ENCODE results near the gene BCL7B. TPM values are rescaled to one million over a fixed set of nuclear protein-coding genes. Genes with fewer than 3 reads are reported as not detected.
"Not testable (repeated sequence)": the region's sequence is repeated elsewhere in the genome, so short reads cannot be mapped to it uniquely, and the experiment has no call there.

The BCL7B gene
- total RNA-seq, 1 donor = 27.2 TPM

DNA sequence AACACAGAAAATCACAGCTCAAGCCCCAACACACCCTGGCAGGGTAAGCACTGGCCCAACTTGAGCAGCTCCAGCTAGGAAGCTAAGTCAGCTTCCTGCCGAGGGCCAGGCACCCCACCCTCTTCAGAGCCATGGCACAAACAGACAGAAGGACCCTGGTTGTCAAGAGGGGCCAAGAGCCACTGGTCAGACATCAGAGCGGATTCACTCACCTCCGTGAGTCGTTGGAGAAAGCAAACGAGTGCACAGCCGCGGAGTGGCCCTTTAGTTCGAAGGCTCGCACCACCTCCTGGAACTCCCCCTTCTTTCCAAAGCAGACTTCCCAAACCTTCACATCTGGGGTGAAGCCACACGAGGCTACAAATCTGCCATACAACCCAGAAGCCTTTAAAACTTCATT lies 13.5 kb upstream of the BCL7B start:
- no peak for DNase-seq (ENCODE audit: low read depth)
- H3K4me3 ChIP-seq (ENCODE audit: low read depth, low read length) = no peak overlapping the region
- TF ChIP-seq, protein P1, sequence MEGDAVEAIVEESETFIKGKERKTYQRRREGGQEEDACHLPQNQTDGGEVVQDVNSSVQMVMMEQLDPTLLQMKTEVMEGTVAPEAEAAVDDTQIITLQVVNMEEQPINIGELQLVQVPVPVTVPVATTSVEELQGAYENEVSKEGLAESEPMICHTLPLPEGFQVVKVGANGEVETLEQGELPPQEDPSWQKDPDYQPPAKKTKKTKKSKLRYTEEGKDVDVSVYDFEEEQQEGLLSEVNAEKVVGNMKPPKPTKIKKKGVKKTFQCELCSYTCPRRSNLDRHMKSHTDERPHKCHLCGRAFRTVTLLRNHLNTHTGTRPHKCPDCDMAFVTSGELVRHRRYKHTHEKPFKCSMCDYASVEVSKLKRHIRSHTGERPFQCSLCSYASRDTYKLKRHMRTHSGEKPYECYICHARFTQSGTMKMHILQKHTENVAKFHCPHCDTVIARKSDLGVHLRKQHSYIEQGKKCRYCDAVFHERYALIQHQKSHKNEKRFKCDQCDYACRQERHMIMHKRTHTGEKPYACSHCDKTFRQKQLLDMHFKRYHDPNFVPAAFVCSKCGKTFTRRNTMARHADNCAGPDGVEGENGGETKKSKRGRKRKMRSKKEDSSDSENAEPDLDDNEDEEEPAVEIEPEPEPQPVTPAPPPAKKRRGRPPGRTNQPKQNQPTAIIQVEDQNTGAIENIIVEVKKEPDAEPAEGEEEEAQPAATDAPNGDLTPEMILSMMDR (IDR thresholded peaks at IDR 0.05; ENCODE audit: insufficient read depth, low read depth, low read length) = no peak

DNA sequence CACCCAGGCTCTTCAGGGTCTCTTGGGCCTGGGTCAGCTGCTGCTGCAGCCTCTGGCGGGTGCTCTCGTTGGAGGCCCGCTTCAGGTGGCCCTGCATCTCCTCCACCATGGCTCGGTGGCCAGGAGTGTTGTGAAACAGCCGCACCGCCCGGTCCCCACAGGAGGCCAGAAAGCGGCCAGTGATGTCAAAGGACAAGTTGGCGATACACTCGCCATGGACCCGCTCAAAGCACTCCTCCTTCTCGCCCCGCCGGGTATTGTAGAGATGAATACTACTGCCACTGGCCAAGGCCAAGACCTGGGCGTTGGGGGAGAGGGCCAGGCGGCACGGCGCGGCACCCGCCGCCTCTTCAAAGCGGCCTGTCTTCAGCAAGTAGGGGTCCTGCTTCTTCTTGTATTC lies 13.0 kb upstream of the BCL7B start:
- TF ChIP-seq, protein P1 (IDR thresholded peaks at IDR 0.05; ENCODE audit: insufficient read depth, low read depth, low read length) = no peak
- H3K4me3 ChIP-seq (ENCODE audit: low read depth, low read length) = no peak overlapping the region
- DNase-seq (ENCODE audit: low read depth) = no peak

DNA sequence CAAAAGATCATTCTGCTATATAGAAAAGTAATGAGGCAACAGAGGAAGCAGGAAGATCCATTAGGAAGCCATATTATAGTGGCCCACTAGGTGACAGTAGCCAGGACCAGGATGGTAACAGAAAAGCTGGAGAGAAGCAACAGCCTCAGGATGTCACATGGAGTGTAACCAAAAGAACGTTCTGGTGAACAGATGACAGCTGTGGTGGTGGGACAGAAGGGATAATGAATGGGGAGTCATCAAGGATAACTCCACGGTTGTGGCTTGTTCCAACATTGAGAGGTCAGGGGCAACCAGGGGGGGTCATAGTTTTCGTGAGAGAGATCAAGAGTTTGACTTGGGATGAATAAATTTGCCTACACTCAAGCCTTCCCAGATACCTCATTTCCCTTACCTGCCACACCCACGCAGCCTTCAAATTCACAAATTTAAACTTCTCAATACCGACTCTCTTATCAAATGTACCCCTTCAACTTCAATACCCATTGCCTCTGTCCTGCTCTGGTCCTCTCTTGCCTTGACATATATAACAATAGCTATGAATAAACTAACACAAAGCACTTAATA lies 11.6 kb upstream of the BCL7B start:
- TF ChIP-seq, protein P1 (IDR thresholded peaks at IDR 0.05; ENCODE audit: insufficient read depth, low read depth, low read length) = no peak
- DNase-seq (ENCODE audit: low read depth) = no peak

DNA sequence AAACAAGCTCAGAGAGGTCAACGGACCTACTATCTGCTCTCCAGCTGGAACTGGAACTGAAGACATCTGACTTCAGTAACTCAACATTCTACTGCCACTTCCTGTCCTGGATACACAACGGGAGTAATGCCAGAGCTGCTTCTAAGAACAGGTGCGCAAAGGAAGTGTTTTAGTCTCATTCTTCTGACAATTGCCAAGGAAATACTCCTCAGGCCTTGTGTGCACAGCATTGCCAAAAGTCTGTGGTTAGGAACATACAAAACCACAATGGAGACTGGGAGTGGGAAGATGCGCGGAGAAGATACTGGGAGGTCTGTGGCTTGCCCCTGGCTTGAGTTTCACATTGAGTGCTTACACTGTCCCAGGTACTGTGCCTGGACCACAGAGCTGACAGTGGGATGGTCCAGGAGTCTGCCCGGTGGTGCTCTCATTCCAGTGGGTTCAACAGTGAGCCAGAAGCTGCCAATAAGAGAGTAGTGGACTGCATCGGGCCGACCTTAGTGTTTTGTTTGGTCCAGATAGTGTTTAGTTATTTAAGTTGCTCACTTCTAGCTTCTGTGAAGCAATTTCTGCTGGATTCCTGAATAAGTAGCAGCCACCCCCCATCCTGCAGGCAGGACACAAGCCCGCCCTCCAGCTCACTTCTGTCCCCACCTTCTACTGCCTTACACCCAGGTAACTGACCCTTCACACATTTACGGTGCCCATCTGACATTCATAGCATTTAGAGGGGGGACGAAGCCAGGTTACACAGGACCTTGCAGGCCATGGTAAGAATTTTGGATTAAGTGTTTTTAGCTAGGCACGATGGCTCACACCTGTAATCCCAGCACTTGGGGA lies 10.6 kb upstream of the BCL7B start:
- no peak for DNase-seq (ENCODE audit: low read depth)
- no peak overlapping the region for H3K4me3 ChIP-seq (ENCODE audit: low read depth, low read length)
- TF ChIP-seq, protein P1 (IDR thresholded peaks at IDR 0.05; ENCODE audit: insufficient read depth, low read depth, low read length) = no peak

More for the DNA sequence above, 11.6 kb upstream of the BCL7B start:
- H3K4me3 ChIP-seq (ENCODE audit: low read depth, low read length) = no peak overlapping the region

DNA sequence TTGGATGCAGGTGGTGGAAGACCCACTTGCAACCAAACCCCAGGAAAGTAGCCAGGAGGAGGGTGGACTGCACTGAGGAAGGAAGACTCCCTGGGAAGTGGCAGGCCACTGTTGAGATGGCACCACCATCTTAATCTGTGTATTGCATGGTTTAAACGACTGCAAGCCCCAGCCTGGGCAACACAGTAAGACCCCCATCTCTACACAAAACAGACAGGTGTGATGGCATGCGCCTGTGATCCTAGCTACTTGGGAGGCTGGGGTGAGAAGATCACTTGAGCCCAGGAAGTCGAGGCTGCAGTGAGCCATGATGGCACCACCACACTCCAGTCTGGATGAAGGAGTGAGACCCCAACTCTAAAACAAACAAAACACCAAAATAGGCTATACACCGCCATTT lies 9.7 kb upstream of the BCL7B start:
- DNase-seq (ENCODE audit: low read depth) = no peak
- TF ChIP-seq, protein P1 (IDR thresholded peaks at IDR 0.05; ENCODE audit: insufficient read depth, low read depth, low read length) = no peak

DNA sequence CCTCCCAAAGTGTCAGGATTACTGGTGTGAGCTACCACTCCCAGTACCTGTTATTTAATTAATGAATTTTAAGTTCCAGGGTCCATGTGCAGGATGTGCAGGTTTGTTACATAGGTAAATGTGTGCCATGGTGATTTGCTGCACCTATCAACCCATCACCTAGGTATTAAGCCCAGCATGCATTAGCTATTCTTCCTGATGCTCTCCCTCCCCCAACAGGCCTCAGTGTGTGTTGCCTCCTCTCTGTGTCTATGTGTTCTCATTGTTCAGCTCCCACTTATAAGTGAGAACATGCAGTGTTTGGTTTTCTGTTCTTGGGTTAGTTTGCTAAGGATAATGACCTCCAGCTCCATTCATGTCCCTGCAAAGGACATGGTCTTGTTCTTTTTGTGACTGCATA lies 8.9 kb upstream of the BCL7B start:
- not testable (repeated sequence) for H3K4me3 ChIP-seq (ENCODE audit: low read depth, low read length); DNase-seq (ENCODE audit: low read depth)

More for the DNA sequence above, 9.7 kb upstream of the BCL7B start:
- H3K4me3 ChIP-seq (ENCODE audit: low read depth, low read length) = no peak overlapping the region

DNA sequence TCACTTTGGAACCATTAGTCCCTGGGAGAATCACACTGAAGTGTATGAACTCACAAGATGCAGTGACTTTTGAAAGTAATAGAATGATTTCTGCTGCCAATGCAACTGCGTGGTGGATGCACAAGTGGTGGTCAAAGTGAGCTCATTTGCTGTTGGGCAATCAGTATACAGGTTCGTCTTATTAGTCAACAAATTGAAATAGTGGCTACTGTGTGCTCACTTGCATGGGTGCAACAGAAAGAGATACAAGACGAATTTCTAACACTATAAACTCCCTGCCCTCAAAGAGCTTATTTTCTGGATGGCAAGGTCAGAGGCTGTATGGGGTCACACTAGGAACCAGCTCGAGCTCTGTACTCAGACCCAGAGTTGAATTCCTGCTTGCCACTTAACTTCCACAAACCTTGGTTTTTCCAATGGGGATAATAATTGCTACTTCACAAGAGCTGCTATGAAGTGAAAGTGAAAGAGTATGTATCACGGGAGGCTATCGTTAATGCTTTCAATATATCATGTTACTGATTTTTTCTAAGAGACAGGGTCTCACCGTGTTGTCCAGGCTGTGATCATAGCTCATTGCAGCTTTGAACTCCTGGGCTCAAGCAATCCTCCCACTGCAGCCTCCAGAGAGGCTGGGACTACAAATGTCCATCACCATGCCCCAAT lies 8.3 kb upstream of the BCL7B start:
- H3K4me3 ChIP-seq (ENCODE audit: low read depth, low read length) = peak overlapping the region; percentile 47
- peak; percentile 42 for DNase-seq (ENCODE audit: low read depth)
- TF ChIP-seq, protein P1 (IDR thresholded peaks at IDR 0.05; ENCODE audit: insufficient read depth, low read depth, low read length) = no peak
